AG10803 (cell line): ENCODE results near the gene LURAP1L.

Experiments used
- DNase-seq: peaks from one replicate; pipeline ENCODE4 v3.0.0; 2010; ENCODE audit warnings: low read depth
- H3K4me3 ChIP-seq: 2 replicates; pipeline ENCODE4 v1.5.1; 2011; ENCODE audit warnings: mild to moderate bottlenecking, low read length, control low read depth
- TF ChIP-seq, protein P1 (sequence below): conservative IDR thresholded peaks from 2 replicates; pipeline ENCODE4 v1.5.1; 2011; ENCODE audit warnings: mild to moderate bottlenecking, low read length, control low read depth, inconsistent platforms

The LURAP1L gene

DNA sequence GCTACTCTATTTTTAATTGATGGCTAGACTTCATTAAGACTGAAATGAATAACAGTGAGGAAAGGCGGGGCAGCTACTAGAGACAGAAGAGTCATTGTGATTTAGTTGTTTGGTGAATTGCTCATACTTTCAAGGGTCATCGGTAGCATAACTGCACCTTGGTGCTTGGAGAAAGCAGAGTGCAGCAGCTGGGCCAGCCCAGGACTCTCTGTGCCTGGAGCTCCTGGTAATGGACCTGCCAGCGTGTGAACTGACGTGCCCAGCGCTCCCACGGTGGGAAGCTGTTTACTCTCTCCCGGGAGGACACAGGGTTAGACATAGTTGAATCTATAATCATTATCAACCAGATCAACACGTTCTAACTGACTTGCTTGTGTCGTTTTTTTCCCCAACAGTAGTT is 42.9 kb downstream of the LURAP1L start:
- H3K4me3 ChIP-seq, result no peak overlapping the region
- DNase-seq, result no peak
- TF ChIP-seq, protein P1, sequence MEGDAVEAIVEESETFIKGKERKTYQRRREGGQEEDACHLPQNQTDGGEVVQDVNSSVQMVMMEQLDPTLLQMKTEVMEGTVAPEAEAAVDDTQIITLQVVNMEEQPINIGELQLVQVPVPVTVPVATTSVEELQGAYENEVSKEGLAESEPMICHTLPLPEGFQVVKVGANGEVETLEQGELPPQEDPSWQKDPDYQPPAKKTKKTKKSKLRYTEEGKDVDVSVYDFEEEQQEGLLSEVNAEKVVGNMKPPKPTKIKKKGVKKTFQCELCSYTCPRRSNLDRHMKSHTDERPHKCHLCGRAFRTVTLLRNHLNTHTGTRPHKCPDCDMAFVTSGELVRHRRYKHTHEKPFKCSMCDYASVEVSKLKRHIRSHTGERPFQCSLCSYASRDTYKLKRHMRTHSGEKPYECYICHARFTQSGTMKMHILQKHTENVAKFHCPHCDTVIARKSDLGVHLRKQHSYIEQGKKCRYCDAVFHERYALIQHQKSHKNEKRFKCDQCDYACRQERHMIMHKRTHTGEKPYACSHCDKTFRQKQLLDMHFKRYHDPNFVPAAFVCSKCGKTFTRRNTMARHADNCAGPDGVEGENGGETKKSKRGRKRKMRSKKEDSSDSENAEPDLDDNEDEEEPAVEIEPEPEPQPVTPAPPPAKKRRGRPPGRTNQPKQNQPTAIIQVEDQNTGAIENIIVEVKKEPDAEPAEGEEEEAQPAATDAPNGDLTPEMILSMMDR, result no peak

DNA sequence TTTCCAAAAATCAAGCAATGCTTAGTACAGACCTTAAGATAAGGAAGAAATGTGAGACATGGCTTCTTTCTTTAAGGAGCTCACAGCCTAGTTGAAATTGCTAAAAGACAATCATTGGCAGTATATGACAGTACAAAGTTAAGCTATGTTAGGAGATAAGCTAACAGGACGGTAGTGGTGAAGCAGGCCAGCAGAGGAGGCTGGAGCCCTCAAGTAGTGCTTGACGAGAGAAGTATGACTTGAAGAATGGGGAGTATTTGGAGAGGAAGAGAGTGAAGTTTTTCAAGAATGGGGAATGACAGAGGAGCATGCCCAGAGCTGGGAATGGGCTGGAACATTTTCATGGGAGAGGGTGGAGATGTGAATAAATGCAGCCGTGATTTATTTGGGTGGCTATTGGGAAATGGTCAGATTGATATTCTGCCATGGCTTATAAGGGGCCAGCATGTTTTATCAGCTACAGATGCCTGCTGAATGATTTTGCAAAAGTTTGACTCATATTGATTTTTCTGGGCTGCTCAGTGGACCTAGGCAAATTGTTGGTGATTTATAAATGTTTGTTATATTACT is 43.7 kb downstream of the LURAP1L start:
- DNase-seq, result peak; percentile 93
- H3K4me3 ChIP-seq, result no peak overlapping the region
- TF ChIP-seq, protein P1, result peak; percentile 61

DNA sequence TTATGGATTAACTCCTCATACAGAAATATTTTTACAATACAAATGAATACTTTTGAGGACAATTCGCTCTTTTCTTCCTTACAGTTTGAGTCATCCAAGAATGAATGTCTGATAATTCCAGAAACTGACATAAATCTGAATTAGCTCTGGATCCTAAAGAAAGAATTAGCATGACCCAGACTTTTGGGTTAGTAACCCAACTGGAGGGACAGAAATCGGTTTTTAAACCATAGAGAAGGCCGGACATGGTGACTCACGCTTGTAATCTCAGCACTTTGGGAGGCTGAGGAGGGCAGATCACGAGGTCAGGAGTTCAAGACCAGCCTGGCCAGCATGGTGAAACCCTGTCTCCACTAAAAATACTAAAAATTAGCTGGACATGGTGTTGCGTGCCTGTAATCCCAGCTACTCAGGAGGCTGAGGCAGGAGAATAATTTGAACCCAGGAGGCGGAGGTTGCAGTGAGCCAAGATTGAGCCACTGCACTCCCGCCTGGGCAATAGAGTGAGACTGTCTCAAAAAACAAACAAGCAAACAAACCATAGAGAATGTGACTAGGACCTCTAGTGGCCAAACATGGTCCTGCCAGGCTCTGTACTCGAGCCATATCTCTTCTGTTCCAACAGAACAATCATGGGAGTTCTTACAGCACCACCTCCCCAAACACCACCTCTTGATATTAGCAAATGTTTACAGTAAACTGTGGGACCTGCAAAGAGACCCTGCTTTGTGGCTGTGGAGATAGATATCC is 44.8 kb downstream of the LURAP1L start:
- no peak overlapping the region for H3K4me3 ChIP-seq
- TF ChIP-seq, protein P1, result peak; percentile 40
- DNase-seq, result peak; percentile 52

DNA sequence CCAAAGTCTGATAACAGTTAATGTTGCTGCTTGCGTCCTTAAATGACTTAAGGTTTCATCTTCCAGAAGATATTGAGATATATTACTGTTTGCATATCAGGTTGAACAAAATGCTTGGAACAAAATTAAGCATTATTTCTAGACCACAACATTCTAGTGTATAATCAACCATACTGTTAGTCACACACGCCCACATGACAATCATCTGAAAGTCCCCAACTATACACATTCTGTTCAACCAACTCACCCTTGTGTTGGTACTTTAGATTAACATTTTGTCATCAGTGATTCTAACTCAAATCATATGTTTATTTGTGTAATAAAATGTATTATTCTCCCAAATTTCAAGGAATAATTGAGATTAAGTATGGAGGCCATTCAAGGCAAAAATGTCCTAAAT is 47.3 kb downstream of the LURAP1L start:
- DNase-seq, result peak; percentile 20

DNA sequence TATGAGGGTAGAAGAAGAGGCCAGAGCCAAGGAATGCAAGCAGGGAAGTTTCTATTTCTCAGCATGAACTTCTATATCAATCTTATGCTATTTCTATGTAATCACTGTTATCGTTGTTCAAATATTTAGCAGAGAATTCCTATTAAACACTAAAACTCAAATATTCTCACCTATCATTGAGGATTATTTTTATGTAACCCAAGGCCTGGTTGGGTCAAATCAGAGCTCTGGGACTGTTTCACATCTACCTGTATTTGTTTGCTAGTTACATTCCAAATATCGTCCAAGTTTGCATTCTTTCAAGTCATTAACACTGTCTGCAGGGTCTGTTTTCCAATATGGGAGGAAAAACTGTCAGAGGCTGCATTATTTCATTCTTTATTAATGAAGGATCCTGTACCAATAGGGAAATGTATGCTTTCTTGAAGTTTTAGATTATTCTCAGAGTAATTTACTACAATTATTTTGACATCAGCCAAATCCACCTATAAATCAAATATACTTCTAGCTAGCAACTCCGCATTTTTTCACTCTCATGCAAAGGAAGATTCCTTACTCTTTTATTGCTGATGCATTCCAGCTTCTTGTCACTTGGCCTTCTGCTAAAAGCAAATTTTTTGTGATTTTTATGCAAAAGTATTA is 52.2 kb downstream of the LURAP1L start:
- no peak overlapping the region for H3K4me3 ChIP-seq
- TF ChIP-seq, protein P1, result no peak
- peak; percentile 55 for DNase-seq

More for the DNA sequence above, 47.3 kb downstream of the LURAP1L start:
- TF ChIP-seq, protein P1, result no peak
- no peak overlapping the region for H3K4me3 ChIP-seq

DNA sequence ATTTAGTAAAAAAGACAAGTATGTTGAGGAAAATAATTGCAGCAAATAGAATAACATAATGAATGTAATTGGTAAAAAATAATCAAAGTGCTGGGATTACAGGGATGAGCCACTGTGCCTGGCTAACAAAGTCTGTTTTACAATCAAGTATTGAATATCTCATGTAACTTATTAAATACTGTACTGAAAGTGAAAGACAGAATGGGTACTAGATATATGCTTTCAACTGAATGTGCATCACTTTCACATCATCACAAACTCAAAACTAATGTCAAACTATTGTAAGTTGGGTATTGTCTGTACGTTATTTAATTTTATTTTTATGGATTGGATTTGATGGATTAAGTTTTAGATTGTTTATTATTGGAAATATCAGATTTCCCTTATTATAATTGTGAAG is 58.9 kb downstream of the LURAP1L start:
- TF ChIP-seq, protein P1, result no peak
- no peak for DNase-seq
- no peak overlapping the region for H3K4me3 ChIP-seq
